ENCODE results near the gene DUSP3.

DNA sequence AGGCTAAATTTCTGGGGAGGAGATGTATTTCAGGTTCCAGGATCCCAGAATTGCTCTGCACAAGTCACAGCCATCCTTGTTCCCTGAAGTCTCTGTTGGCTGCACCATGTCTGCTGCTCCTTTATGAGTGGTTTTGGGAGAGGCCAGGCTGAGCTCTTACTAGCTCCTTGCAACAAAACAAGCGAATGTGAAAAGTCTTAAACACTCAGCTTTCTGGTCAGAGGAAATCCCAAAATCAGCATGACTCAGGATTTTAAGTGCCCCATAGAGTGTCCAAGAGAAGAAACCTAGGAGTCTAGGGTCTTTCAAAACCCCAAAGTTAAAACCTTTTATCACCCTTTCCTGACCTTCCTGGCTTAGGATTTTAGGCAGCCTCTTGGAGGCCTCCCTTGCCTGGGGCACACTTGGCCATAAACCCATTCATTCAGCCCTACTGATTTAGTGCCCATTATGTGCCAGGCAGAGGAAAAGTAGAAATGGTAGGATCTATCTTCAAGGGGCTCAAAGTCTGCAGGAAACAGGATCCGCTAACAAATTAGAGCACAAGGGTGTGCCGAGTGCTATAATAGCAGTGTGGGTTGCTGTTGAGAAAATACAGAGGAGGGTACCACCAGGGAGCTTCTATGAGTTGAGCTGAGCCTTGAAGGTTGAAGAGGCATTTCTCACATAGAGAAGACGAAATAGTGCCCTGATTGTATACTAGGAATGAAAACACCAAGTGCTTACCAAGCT is 57.1 kb downstream of the DUSP3 start:
- TF ChIP-seq, protein P1, sequence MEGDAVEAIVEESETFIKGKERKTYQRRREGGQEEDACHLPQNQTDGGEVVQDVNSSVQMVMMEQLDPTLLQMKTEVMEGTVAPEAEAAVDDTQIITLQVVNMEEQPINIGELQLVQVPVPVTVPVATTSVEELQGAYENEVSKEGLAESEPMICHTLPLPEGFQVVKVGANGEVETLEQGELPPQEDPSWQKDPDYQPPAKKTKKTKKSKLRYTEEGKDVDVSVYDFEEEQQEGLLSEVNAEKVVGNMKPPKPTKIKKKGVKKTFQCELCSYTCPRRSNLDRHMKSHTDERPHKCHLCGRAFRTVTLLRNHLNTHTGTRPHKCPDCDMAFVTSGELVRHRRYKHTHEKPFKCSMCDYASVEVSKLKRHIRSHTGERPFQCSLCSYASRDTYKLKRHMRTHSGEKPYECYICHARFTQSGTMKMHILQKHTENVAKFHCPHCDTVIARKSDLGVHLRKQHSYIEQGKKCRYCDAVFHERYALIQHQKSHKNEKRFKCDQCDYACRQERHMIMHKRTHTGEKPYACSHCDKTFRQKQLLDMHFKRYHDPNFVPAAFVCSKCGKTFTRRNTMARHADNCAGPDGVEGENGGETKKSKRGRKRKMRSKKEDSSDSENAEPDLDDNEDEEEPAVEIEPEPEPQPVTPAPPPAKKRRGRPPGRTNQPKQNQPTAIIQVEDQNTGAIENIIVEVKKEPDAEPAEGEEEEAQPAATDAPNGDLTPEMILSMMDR (IDR thresholded peaks at IDR 0.05): no peak
- TF ChIP-seq POLR2AphosphoS5 (IDR thresholded peaks at IDR 0.05): no peak
